ENCODE data around the gene DYNC1I1. TPM values are rescaled to one million over a fixed set of nuclear protein-coding genes. Genes with fewer than 3 reads are reported as not detected.

DYNC1I1 gene
- polyA plus RNA-seq, 12 donors: 0.39 to 1.3 (median 0.83) TPM; not detected in 2

- no peak for DNase-seq
These were observed 188.4 kb downstream of the DYNC1I1 start for GRCh38 chr7:95960706-95961244.

GRCh38 chr7:95963446-95963990 lies 191.2 kb downstream of the DYNC1I1 start:
- DNase-seq: no peak

GRCh38 chr7:95971716-95972115 lies 199.4 kb downstream of the DYNC1I1 start:
- DNase-seq: no peak

GRCh38 chr7:95972523-95972922 lies 200.2 kb downstream of the DYNC1I1 start:
- DNase-seq: no peak

- no peak for DNase-seq
These were observed 201.8 kb downstream of the DYNC1I1 start for GRCh38 chr7:95974108-95974507.

GRCh38 chr7:95976369-95977060 lies 204.2 kb downstream of the DYNC1I1 start:
- DNase-seq: no peak

- no peak for DNase-seq
These were observed 205.6 kb downstream of the DYNC1I1 start for GRCh38 chr7:95977994-95978393.

GRCh38 chr7:95980167-95980566 lies 207.8 kb downstream of the DYNC1I1 start:
- DNase-seq: no peak

- no peak for DNase-seq
These were observed 208.4 kb downstream of the DYNC1I1 start for GRCh38 chr7:95980706-95981105.

- no peak for DNase-seq
These were observed 213.9 kb downstream of the DYNC1I1 start for GRCh38 chr7:95986178-95986764.

GRCh38 chr7:95989301-95989700 lies 216.9 kb downstream of the DYNC1I1 start:
- no peak for DNase-seq

- DNase-seq: no peak
These were observed 221.0 kb downstream of the DYNC1I1 start for GRCh38 chr7:95993380-95993779.

GRCh38 chr7:95996174-95996573 lies 223.8 kb downstream of the DYNC1I1 start:
- no peak for DNase-seq

GRCh38 chr7:95996886-95997285 lies 224.5 kb downstream of the DYNC1I1 start:
- no peak for DNase-seq

- no peak for DNase-seq
These were observed 225.3 kb downstream of the DYNC1I1 start for GRCh38 chr7:95997632-95998031.

GRCh38 chr7:95999481-95999880 lies 227.1 kb downstream of the DYNC1I1 start:
- DNase-seq: no peak

- DNase-seq: no peak
These were observed 232.2 kb downstream of the DYNC1I1 start for GRCh38 chr7:96004578-96004977.

GRCh38 chr7:96005271-96005670 lies 232.9 kb downstream of the DYNC1I1 start:
- no peak for DNase-seq

- no peak for DNase-seq
These were observed 236.8 kb downstream of the DYNC1I1 start for GRCh38 chr7:96009148-96009547.

- no peak for DNase-seq
These were observed 241.5 kb downstream of the DYNC1I1 start for GRCh38 chr7:96013836-96014235.

- DNase-seq: no peak
These were observed 242.3 kb downstream of the DYNC1I1 start for GRCh38 chr7:96014617-96015016.

- DNase-seq: no peak
These were observed 243.8 kb downstream of the DYNC1I1 start for GRCh38 chr7:96016056-96016586.

GRCh38 chr7:96016735-96017134 lies 244.4 kb downstream of the DYNC1I1 start:
- DNase-seq: no peak

Measured in muscle of arm (tissue), 12 donors.